Measurements from ENCODE around the gene KLB. TPM values are rescaled to one million over a fixed set of nuclear protein-coding genes. Genes with fewer than 3 reads are reported as not detected.

Gene KLB
- total RNA-seq, 4 donors from 2014 or later = 0.05 to 0.13 TPM; not detected in 2

- TF ChIP-seq, protein P1, sequence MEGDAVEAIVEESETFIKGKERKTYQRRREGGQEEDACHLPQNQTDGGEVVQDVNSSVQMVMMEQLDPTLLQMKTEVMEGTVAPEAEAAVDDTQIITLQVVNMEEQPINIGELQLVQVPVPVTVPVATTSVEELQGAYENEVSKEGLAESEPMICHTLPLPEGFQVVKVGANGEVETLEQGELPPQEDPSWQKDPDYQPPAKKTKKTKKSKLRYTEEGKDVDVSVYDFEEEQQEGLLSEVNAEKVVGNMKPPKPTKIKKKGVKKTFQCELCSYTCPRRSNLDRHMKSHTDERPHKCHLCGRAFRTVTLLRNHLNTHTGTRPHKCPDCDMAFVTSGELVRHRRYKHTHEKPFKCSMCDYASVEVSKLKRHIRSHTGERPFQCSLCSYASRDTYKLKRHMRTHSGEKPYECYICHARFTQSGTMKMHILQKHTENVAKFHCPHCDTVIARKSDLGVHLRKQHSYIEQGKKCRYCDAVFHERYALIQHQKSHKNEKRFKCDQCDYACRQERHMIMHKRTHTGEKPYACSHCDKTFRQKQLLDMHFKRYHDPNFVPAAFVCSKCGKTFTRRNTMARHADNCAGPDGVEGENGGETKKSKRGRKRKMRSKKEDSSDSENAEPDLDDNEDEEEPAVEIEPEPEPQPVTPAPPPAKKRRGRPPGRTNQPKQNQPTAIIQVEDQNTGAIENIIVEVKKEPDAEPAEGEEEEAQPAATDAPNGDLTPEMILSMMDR (IDR thresholded peaks at IDR 0.05) = no peak
- no peak for TF ChIP-seq POLR2A (IDR thresholded peaks at IDR 0.05)
- no peak for TF ChIP-seq POLR2AphosphoS5 (IDR thresholded peaks at IDR 0.05)
- TF ChIP-seq EP300 (IDR thresholded peaks at IDR 0.05) = no peak
- 47 to 60% methylated on average over 4 of the region's 4 CpGs for WGBS, 2 donors (ENCODE audit: low coverage in 1 of 2)
- H3K4me1 ChIP-seq = peaks cover 0 to 4% (median 2%) of the 10 kb centered on the region in 3 donors
- H3K27me3 ChIP-seq = no peaks in the 10 kb centered on the region
- H3K36me3 ChIP-seq = peaks cover 0 to 61% of the 10 kb centered on the region in 2 donors
- ATAC-seq = no peak
- no peak overlapping the region for H3K4me3 ChIP-seq
- H3K27ac ChIP-seq = no peak overlapping the region
- no peaks in the 10 kb centered on the region for H3K9me3 ChIP-seq
Observed at GRCh38 chr4:39466747-39467146, 60.0 kb downstream of the KLB start.

DNA sequence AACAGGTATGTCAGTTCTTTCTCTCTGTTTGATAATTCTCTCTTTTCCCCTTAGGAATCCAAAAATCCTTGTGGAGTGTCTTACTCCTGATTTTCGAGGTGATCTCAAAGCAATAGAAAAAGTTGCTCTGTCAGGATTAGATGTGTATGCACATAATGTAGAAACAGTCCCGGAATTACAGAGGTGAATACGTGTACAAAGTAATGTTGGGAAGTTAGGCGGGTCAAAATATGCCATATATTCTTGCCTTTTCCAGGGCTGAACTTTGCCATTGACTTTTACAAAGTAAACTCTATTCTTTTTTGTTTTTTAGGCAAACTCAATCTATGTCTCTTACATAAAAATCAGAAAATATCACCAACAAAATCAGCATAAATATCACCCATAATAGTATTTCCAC, 60.7 kb downstream of the KLB start:
- peaks cover 0 to 64% of the 10 kb centered on the region in 2 donors for H3K36me3 ChIP-seq
- no peak for ATAC-seq
- H3K9me3 ChIP-seq = no peaks in the 10 kb centered on the region
- H3K4me1 ChIP-seq = peaks cover 0 to 4% (median 2%) of the 10 kb centered on the region in 3 donors
- H3K27ac ChIP-seq = no peak overlapping the region
- TF ChIP-seq EP300 (IDR thresholded peaks at IDR 0.05) (no peak), POLR2AphosphoS5 (IDR thresholded peaks at IDR 0.05) (no peak), POLR2A (IDR thresholded peaks at IDR 0.05) (no peak)
- TF ChIP-seq, protein P1 (IDR thresholded peaks at IDR 0.05) = no peak
- H3K4me3 ChIP-seq = no peak overlapping the region
- 79 to 91% methylated on average over 4 of the region's 4 CpGs for WGBS, 2 donors (ENCODE audit: low coverage in 1 of 2)
- H3K27me3 ChIP-seq = no peaks in the 10 kb centered on the region

DNA sequence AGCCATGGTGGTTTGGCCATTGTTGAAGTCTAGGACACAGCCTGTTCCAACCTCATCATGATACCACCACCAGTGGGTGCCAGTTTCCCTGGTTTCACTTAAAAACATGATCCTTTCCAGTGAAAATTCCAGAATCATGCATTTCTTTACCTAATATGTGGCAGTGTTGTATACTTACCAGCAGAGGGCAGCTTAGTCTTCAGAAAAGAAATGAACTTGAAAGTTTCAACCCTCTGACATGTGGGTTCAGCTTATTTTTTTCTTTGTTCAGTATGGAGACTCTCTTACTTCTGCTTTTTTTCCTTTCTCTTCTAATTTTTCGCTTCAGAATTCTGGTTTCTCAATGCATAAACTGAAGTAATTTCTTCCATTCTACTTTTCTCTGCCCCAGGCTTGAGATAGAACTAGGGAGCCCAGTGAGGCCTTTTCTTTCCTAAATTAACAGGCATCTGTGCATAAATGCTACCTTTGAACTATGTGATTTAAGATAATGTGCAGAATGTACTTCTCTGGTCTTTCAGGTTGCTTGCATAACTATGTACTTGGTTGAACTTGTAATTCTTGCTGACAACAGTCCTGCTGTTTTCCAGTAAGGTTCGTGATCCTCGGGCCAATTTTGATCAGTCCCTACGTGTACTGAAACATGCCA, 62.8 kb downstream of the KLB start:
- peak; percentile 80 for ATAC-seq
- H3K27ac ChIP-seq = peak overlapping the region; percentile 45 to 59 (median 51)
- peaks cover 0 to 63% of the 10 kb centered on the region in 2 donors for H3K36me3 ChIP-seq
- no peaks in the 10 kb centered on the region for H3K9me3 ChIP-seq
- H3K4me1 ChIP-seq = peaks cover 0 to 4% (median 2%) of the 10 kb centered on the region in 3 donors
- H3K27me3 ChIP-seq = no peaks in the 10 kb centered on the region
- WGBS, 2 donors (ENCODE audit: low coverage in 1 of 2) = 56 to 58% methylated on average over 4 of the region's 4 CpGs
- TF ChIP-seq, protein P1 (IDR thresholded peaks at IDR 0.05) = peak; percentile 76 to 90 (median 81)
- TF ChIP-seq POLR2AphosphoS5 (IDR thresholded peaks at IDR 0.05) (peak; percentile 26), EP300 (IDR thresholded peaks at IDR 0.05) (no peak)
- no peak overlapping the region for H3K4me3 ChIP-seq

GRCh38 chr4:39470402-39470801, 63.7 kb downstream of the KLB start:
- no peak for ATAC-seq
- H3K27ac ChIP-seq = no peak overlapping the region
- TF ChIP-seq POLR2A (IDR thresholded peaks at IDR 0.05) (no peak), POLR2AphosphoS5 (IDR thresholded peaks at IDR 0.05) (no peak)
- TF ChIP-seq, protein P1 (IDR thresholded peaks at IDR 0.05) = no peak

DNA sequence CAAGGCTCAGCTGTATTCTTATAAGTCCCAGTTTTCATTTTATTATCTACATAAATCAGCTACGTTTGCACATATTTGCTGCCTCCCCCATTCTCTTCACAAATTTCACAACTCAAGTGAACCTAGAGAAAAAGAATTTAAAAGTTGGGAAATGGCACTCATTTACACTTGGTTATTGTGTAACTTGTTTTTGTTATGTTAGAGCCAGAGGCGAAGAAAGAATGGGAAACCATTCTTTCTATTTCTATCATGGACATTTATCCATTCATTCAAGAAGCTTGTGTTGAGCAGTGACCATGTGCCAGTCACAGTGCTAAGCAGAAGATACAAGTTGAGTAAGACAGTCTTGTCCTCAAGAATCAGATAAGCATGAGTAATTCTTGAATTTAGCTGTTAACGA, 65.7 kb downstream of the KLB start:
- TF ChIP-seq POLR2A (IDR thresholded peaks at IDR 0.05) = no peak
- ATAC-seq = no peak

More at GRCh38 chr4:39470402-39470801, 63.7 kb downstream of the KLB start:
- H3K4me1 ChIP-seq = peaks cover 0 to 4% (median 2%) of the 10 kb centered on the region in 3 donors
- 73 to 100% methylated on average over 1 of the region's 1 CpG for WGBS, 2 donors (ENCODE audit: low coverage in 1 of 2)
- no peaks in the 10 kb centered on the region for H3K27me3 ChIP-seq
- H3K36me3 ChIP-seq = peaks cover 0 to 60% of the 10 kb centered on the region in 2 donors
- H3K9me3 ChIP-seq = no peaks in the 10 kb centered on the region
- no peak overlapping the region for H3K4me3 ChIP-seq

More for the DNA sequence above, 65.7 kb downstream of the KLB start:
- Histone ChIP-seq H3K9me3 (no peaks in the 10 kb centered on the region), H3K36me3 (peaks cover 0 to 62% of the 10 kb centered on the region in 2 donors), H3K27me3 (no peaks in the 10 kb centered on the region), H3K4me3 (no peak overlapping the region), H3K4me1 (peaks cover 0 to 4% (median 2%) of the 10 kb centered on the region in 3 donors), H3K27ac (no peak overlapping the region)
- 82 to 90% methylated on average over 3 of the region's 3 CpGs for WGBS, 2 donors (ENCODE audit: low coverage in 1 of 2)
